Fibroblast of skin of left quadriceps (primary cell): ENCODE results near the gene WBP2NL.

Experiments used
- DNase-seq, 2 experiments: peaks; one replicate each; pipeline ENCODE4 v3.0.0-alpha.2; 2013; ENCODE audit warnings: low read depth in 2 of 2

The WBP2NL gene

GRCh38 chr22:41978732-41979131, 19.9 kb upstream of the WBP2NL start:
- DNase-seq: no peak

- no peak for DNase-seq
Observed at GRCh38 chr22:41979423-41980250, 19.0 kb upstream of the WBP2NL start.

GRCh38 chr22:41982865-41983264, 15.7 kb upstream of the WBP2NL start:
- DNase-seq: no peak

GRCh38 chr22:41983513-41984405, 14.8 kb upstream of the WBP2NL start:
- DNase-seq: no peak

- DNase-seq: no peak
Observed at GRCh38 chr22:41987276-41987675, 11.3 kb upstream of the WBP2NL start.

- DNase-seq: no peak
Observed at GRCh38 chr22:41989246-41989645, 9.3 kb upstream of the WBP2NL start.

- DNase-seq: no peak
Observed at GRCh38 chr22:41991111-41991510, 7.5 kb upstream of the WBP2NL start.

- DNase-seq: no peak
Observed at GRCh38 chr22:41992496-41992895, 6.1 kb upstream of the WBP2NL start.

GRCh38 chr22:41995211-41995610, 3.4 kb upstream of the WBP2NL start:
- no peak for DNase-seq

GRCh38 chr22:41996826-41997225, 1.8 kb upstream of the WBP2NL start:
- no peak for DNase-seq

- DNase-seq: no peak
Observed at GRCh38 chr22:42000466-42000865, 1.9 kb downstream of the WBP2NL start.

GRCh38 chr22:42001121-42001520, 2.5 kb downstream of the WBP2NL start:
- DNase-seq: no peak

GRCh38 chr22:42001706-42002105, 3.1 kb downstream of the WBP2NL start:
- DNase-seq: no peak

- no peak for DNase-seq
Observed at GRCh38 chr22:42007922-42008321, 9.3 kb downstream of the WBP2NL start.

- DNase-seq: no peak
Observed at GRCh38 chr22:42010778-42011177, 12.2 kb downstream of the WBP2NL start.

GRCh38 chr22:42013385-42013784, 14.8 kb downstream of the WBP2NL start:
- no peak for DNase-seq

GRCh38 chr22:42016111-42016510, 17.5 kb downstream of the WBP2NL start:
- DNase-seq: no peak

- DNase-seq: no peak
Observed at GRCh38 chr22:42018224-42018623, 19.6 kb downstream of the WBP2NL start.

GRCh38 chr22:42021571-42021970, 23.0 kb downstream of the WBP2NL start:
- DNase-seq: no peak

GRCh38 chr22:42022162-42022847, 23.7 kb downstream of the WBP2NL start:
- no peak for DNase-seq

- no peak for DNase-seq
Observed at GRCh38 chr22:42025421-42025820, 26.8 kb downstream of the WBP2NL start.

- no peak for DNase-seq
Observed at GRCh38 chr22:42026705-42027104, 28.1 kb downstream of the WBP2NL start.
